ENCODE results near the gene FOXA2. TPM values are rescaled to one million over a fixed set of nuclear protein-coding genes. Genes with fewer than 3 reads are reported as not detected.

The FOXA2 gene
- total RNA-seq, 1 experiment from 2014 or later, result 14.4 TPM

- H2AFZ ChIP-seq (ENCODE audit: low read length), result no peak overlapping the region
- no peaks in the 10 kb centered on the region for H3K79me2 ChIP-seq (ENCODE audit: low read length)
- H3K9me3 ChIP-seq (ENCODE audit: low read length), result no peaks in the 10 kb centered on the region
- no peak overlapping the region for H3K4me2 ChIP-seq (ENCODE audit: low read length)
- ChIA-PET CTCF (no interaction called here), POLR2A (ENCODE audit: unreplicated experiment) (no interaction called here)
- no peak for DNase-seq
- H3K4me1 ChIP-seq (ENCODE audit: insufficient read depth, low read length), result no peaks in the 10 kb centered on the region
- no peaks in the 10 kb centered on the region for H3K36me3 ChIP-seq (ENCODE audit: low read depth, low read length)
- no peaks in the 10 kb centered on the region for H3K9me2 ChIP-seq (replicated peaks; ENCODE audit: low read length)
- intact Hi-C loops (cut with micrococcal nuclease), result no loop called here
- no TSS peak for BruUV-seq (replicated peaks)
- no peaks in the 10 kb centered on the region for H3F3A ChIP-seq (ENCODE audit: low read length, unreplicated experiment)
- no peak for ATAC-seq
- no peak overlapping the region for H3K9ac ChIP-seq (ENCODE audit: low read length)
- H3K27me3 ChIP-seq (ENCODE audit: low read length), result no peaks in the 10 kb centered on the region
- no peaks in the 10 kb centered on the region for H4K20me1 ChIP-seq (ENCODE audit: low read length)
- TF ChIP-seq CTCF (conservative IDR thresholded peaks at IDR 0.05; ENCODE audit: low read depth, low read length) (no peak), EZH2phosphoT487 (IDR thresholded peaks at IDR 0.05; ENCODE audit: borderline replicate concordance, low read length) (no peak), EZH2 (IDR thresholded peaks at IDR 0.05; ENCODE audit: low read length, unreplicated experiment) (no peak)
- H3K27ac ChIP-seq (ENCODE audit: low read length), result no peak overlapping the region
- H3K4me3 ChIP-seq (ENCODE audit: low read length), result no peak overlapping the region
These were observed 53.2 kb downstream of the FOXA2 start for GRCh38 chr20:22531056-22531615.

Measured in PC-3 (cell line).